Hepatocyte (in vitro differentiated cells): Measurements from ENCODE around the gene KCNMA1.

Source experiments
- CTCF ChIP-seq: fragments of 200-600 bp; sonication (generic); IDR thresholded peaks from 2 replicates; pipeline ENCODE4 v1.5.1; 2016; ENCODE audit warnings: antibody characterized with exemption, mild to moderate bottlenecking; ENCODE audit not compliant: poor library complexity
- EZH2 ChIP-seq: fragments of 200-600 bp; sonication (generic); IDR thresholded peaks from 2 replicates; pipeline ENCODE4 v1.6.1; 2016; ENCODE audit warnings: antibody characterized with exemption, mild to moderate bottlenecking, borderline replicate concordance

- TF ChIP-seq CTCF (no peak), EZH2 (no peak)
Measured at GRCh38 chr10:77680065-77680464, 42.5 kb upstream of the KCNMA1 start.
